SHP77 treated with DMSO at 0.1 percent for 48 hours (cell line): Measurements from ENCODE around the gene TMEM178B.

Experiments used
- DNase-seq: peaks from one replicate; lab custom pipeline; 2025; lab: John Stamatoyannopoulos, UW

TMEM178B gene

GRCh38 chr7:141264511-141264910 lies 190.6 kb downstream of the TMEM178B start:
- no peak for DNase-seq

- no peak for DNase-seq
Observed at GRCh38 chr7:141265668-141266067, 191.8 kb downstream of the TMEM178B start.

GRCh38 chr7:141268614-141269013 lies 194.8 kb downstream of the TMEM178B start:
- DNase-seq, result no peak

GRCh38 chr7:141271451-141271850 lies 197.6 kb downstream of the TMEM178B start:
- DNase-seq, result no peak

- no peak for DNase-seq
Observed at GRCh38 chr7:141272417-141272816, 198.6 kb downstream of the TMEM178B start.

GRCh38 chr7:141275350-141275749 lies 201.5 kb downstream of the TMEM178B start:
- DNase-seq, result no peak

- no peak for DNase-seq
Observed at GRCh38 chr7:141276031-141276430, 202.2 kb downstream of the TMEM178B start.

GRCh38 chr7:141280100-141280499 lies 206.2 kb downstream of the TMEM178B start:
- DNase-seq, result no peak

- DNase-seq, result no peak
Observed at GRCh38 chr7:141281311-141281710, 207.4 kb downstream of the TMEM178B start.

- DNase-seq, result no peak
Observed at GRCh38 chr7:141286522-141286921, 212.7 kb downstream of the TMEM178B start.

GRCh38 chr7:141287936-141288335 lies 214.1 kb downstream of the TMEM178B start:
- no peak for DNase-seq

- no peak for DNase-seq
Observed at GRCh38 chr7:141288626-141289025, 214.8 kb downstream of the TMEM178B start.

- DNase-seq, result no peak
Observed at GRCh38 chr7:141290365-141290764, 216.5 kb downstream of the TMEM178B start.

- DNase-seq, result no peak
Observed at GRCh38 chr7:141290973-141291372, 217.1 kb downstream of the TMEM178B start.

GRCh38 chr7:141291541-141291940 lies 217.7 kb downstream of the TMEM178B start:
- no peak for DNase-seq

- DNase-seq, result no peak
Observed at GRCh38 chr7:141294143-141294829, 220.4 kb downstream of the TMEM178B start.

GRCh38 chr7:141295367-141295895 lies 221.6 kb downstream of the TMEM178B start:
- DNase-seq, result no peak

- DNase-seq, result no peak
Observed at GRCh38 chr7:141300816-141301215, 227.0 kb downstream of the TMEM178B start.

GRCh38 chr7:141301544-141301943 lies 227.7 kb downstream of the TMEM178B start:
- DNase-seq, result no peak

GRCh38 chr7:141302617-141303016 lies 228.8 kb downstream of the TMEM178B start:
- no peak for DNase-seq

- DNase-seq, result no peak
Observed at GRCh38 chr7:141304291-141304690, 230.4 kb downstream of the TMEM178B start.

GRCh38 chr7:141306081-141306480 lies 232.2 kb downstream of the TMEM178B start:
- DNase-seq, result no peak

GRCh38 chr7:141312395-141312794 lies 238.5 kb downstream of the TMEM178B start:
- no peak for DNase-seq
